Measurements from ENCODE around the gene NUDT4.
"Not testable (repeated sequence)": the region's sequence is repeated elsewhere in the genome, so short reads cannot be mapped to it uniquely, and the experiment has no call there.

GRCh38 chr12:93432031-93432430, 54.3 kb downstream of the NUDT4 start:
- TF ChIP-seq EZH2 (IDR thresholded peaks at IDR 0.05); POLR2AphosphoS5 (IDR thresholded peaks at IDR 0.05; ENCODE audit: borderline replicate concordance, low read depth, low read length); FOXP2 (optimal IDR thresholded peaks at IDR 0.05; ENCODE audit: control extremely low read depth, extremely low read length, insufficient read depth): not testable (repeated sequence)
